IMR-90 (cell line): ENCODE measurements around the gene CD101. TPM values are rescaled to one million over a fixed set of nuclear protein-coding genes. Genes with fewer than 3 reads are reported as not detected.
A peak's percentile ranks its signal among the peaks of the same experiment; 100 is the strongest.

ENCODE experiments used
- ATAC-seq: fragments of 200-7000 bp; cut with Tn5 transposase; 2 replicates; pipeline ENCODE4 v1.9.1; 2020; ENCODE audit warnings: low read depth, mild to moderate bottlenecking, moderate library complexity
- BruUV-seq: library from RNA; stranded (reverse); fragments of 400-500 nt; replicated peaks from 2 replicates; lab custom pipeline; 2021; lab: Mats Ljungman, UMichigan
- CTCF ChIA-PET: fragments of 300-600 bp; formaldehyde crosslinking; extraction: SDS; loops from one replicate; lab custom pipeline; 2021; ENCODE audit warnings: antibody characterized with exemption; lab: Yijun Ruan, JAX
- POLR2A ChIA-PET: fragments of 300-600 bp; sonication (Branson Sonifier 250); formaldehyde crosslinking; loops from one replicate; lab custom pipeline; 2022; ENCODE audit warnings: antibody characterized with exemption; ENCODE audit not compliant: unreplicated experiment; lab: Charles Lee
- DNase-seq: peaks from one replicate; pipeline ENCODE4 v3.0.0; 2013
- H2AFZ ChIP-seq: replicated peaks from 2 replicates; pipeline ENCODE3; 2013; ENCODE audit warnings: low read length, mild to moderate bottlenecking; ENCODE audit not compliant: poor library complexity
- H2AK5ac ChIP-seq: 2 replicates; pipeline ENCODE4 v1.6.1; 2013; ENCODE audit warnings: low read depth, low read length, inconsistent platforms
- H2AK9ac ChIP-seq: replicated peaks from 2 replicates; pipeline ENCODE3; 2013; ENCODE audit warnings: mild to moderate bottlenecking, low read depth, low read length, moderate library complexity; ENCODE audit not compliant: poor library complexity
- H2BK120ac ChIP-seq: 2 replicates; pipeline ENCODE4 v1.6.1; 2013; ENCODE audit warnings: low read depth, low read length, inconsistent platforms
- H2BK15ac ChIP-seq: 3 replicates; pipeline ENCODE4 v1.6.1; 2013; ENCODE audit warnings: low read depth, low read length, inconsistent platforms
- H2BK20ac ChIP-seq: 2 replicates; pipeline ENCODE4 v1.6.1; 2013; ENCODE audit warnings: low read depth, mild to moderate bottlenecking, inconsistent platforms, low read length, moderate library complexity
- H2BK5ac ChIP-seq: 2 replicates; pipeline ENCODE4 v1.6.1; 2013; ENCODE audit warnings: mild to moderate bottlenecking, low read depth, low read length, inconsistent platforms; ENCODE audit not compliant: poor library complexity, severe bottlenecking
- H3K14ac ChIP-seq: replicated peaks from 2 replicates; pipeline ENCODE4 v1.6.1; 2013; ENCODE audit warnings: low read depth, low read length, inconsistent platforms
- H3K18ac ChIP-seq: 2 replicates; pipeline ENCODE4 v1.6.1; 2013; ENCODE audit warnings: low read depth, low read length, control low read depth
- H3K23ac ChIP-seq: 2 replicates; pipeline ENCODE4 v1.6.1; 2013; ENCODE audit warnings: low read depth, low read length, inconsistent platforms
- H3K27ac ChIP-seq: 2 replicates; pipeline ENCODE4 v1.5.1; 2013; ENCODE audit warnings: mild to moderate bottlenecking, control low read depth, low read length; ENCODE audit not compliant: insufficient read depth
- H3K27me3 ChIP-seq: 2 replicates; pipeline ENCODE4 v1.6.1; 2013; ENCODE audit warnings: low read length; ENCODE audit not compliant: control insufficient read depth, insufficient read depth
- H3K36me3 ChIP-seq: 2 replicates; pipeline ENCODE4 v1.6.1; 2013; ENCODE audit warnings: low read length, mixed read lengths; ENCODE audit not compliant: control insufficient read depth, insufficient read depth
- H3K4ac ChIP-seq: 2 replicates; pipeline ENCODE4 v1.6.1; 2013; ENCODE audit warnings: low read depth, low read length, inconsistent platforms
- H3K4me1 ChIP-seq: 2 replicates; pipeline ENCODE4 v1.6.1; 2013; ENCODE audit warnings: low read length, mixed read lengths; ENCODE audit not compliant: control insufficient read depth, insufficient read depth
- H3K4me2 ChIP-seq: 2 replicates; pipeline ENCODE4 v1.6.1; 2013; ENCODE audit warnings: low read depth, mild to moderate bottlenecking, control low read depth, low read length, moderate library complexity
- H3K4me3 ChIP-seq: 2 replicates; pipeline ENCODE4 v1.5.1; 2013; ENCODE audit warnings: low read depth, mild to moderate bottlenecking, control low read depth, low read length, moderate library complexity; ENCODE audit not compliant: insufficient read depth
- H3K56ac ChIP-seq: 2 replicates; pipeline ENCODE4 v1.6.1; 2013; ENCODE audit warnings: low read length, inconsistent platforms; ENCODE audit not compliant: insufficient read depth; ENCODE audit errors: extremely low read depth
- H3K79me1 ChIP-seq, 2 experiments: 2 replicates each; pipeline ENCODE4 v1.6.1; 2013; ENCODE audit warnings: low read length in 2 of 2, inconsistent platforms in 1 of 2, low read depth in 1 of 2
- H3K9ac ChIP-seq: 2 replicates; pipeline ENCODE4 v1.6.1; 2013; ENCODE audit warnings: low read depth, low read length, control low read depth
- H3K9me1 ChIP-seq: 2 replicates; pipeline ENCODE4 v1.6.1; 2013; ENCODE audit warnings: low read length, inconsistent platforms; ENCODE audit not compliant: insufficient read depth
- H3K9me3 ChIP-seq: 2 replicates; pipeline ENCODE4 v1.6.1; 2013; ENCODE audit warnings: low read length; ENCODE audit not compliant: control insufficient read depth, insufficient read depth
- H4K20me1 ChIP-seq: 2 replicates; pipeline ENCODE4 v1.6.1; 2013; ENCODE audit warnings: low read length, inconsistent platforms; ENCODE audit not compliant: insufficient read depth
- H4K5ac ChIP-seq: 2 replicates; pipeline ENCODE4 v1.6.1; 2013; ENCODE audit warnings: mild to moderate bottlenecking, low read depth, low read length, control low read depth
- H4K8ac ChIP-seq, 2 experiments: 2 replicates each; pipeline ENCODE4 v1.6.1; 2013; ENCODE audit warnings: low read depth in 2 of 2, low read length in 2 of 2, control low read depth in 1 of 2, inconsistent platforms in 1 of 2
- H4K91ac ChIP-seq: 2 replicates; pipeline ENCODE4 v1.6.1; 2013; ENCODE audit warnings: low read depth, low read length, inconsistent platforms; ENCODE audit not compliant: insufficient read depth
- BHLHE40 ChIP-seq: fragments of 150-350 bp; IDR thresholded peaks from 2 replicates; pipeline ENCODE4 v1.6.1; 2016; ENCODE audit warnings: mild to moderate bottlenecking, low read depth, low read length
- CEBPB ChIP-seq: IDR thresholded peaks from 2 replicates; pipeline ENCODE4 v1.6.1; 2012; ENCODE audit warnings: low read depth, low read length, improper control_type of control experiment
- CHD1 ChIP-seq: IDR thresholded peaks from 2 replicates; pipeline ENCODE4 v1.6.1; 2012; ENCODE audit warnings: low read depth, low read length, improper control_type of control experiment
- CTCF ChIP-seq: conservative IDR thresholded peaks from 2 replicates; pipeline ENCODE4 v1.5.1; 2012; ENCODE audit warnings: mild to moderate bottlenecking, low read depth, low read length, improper control_type of control experiment
- ELK1 ChIP-seq: fragments of 150-350 bp; IDR thresholded peaks from 2 replicates; pipeline ENCODE4 v1.6.1; 2016; ENCODE audit warnings: low read depth, mild to moderate bottlenecking, low read length, moderate library complexity, borderline replicate concordance
- FOS ChIP-seq: fragments of 150-350 bp; IDR thresholded peaks from 2 replicates; pipeline ENCODE4 v1.6.1; 2016; ENCODE audit warnings: low read depth, low read length
- MAFK ChIP-seq: IDR thresholded peaks from 2 replicates; pipeline ENCODE4 v1.6.1; 2012; ENCODE audit warnings: low read depth, low read length, improper control_type of control experiment
- NFE2L2 ChIP-seq: fragments of 150-350 bp; IDR thresholded peaks from 2 replicates; pipeline ENCODE4 v1.6.1; 2016; ENCODE audit warnings: low read depth, mild to moderate bottlenecking, low read length
- POLR2A ChIP-seq: IDR thresholded peaks from 2 replicates; pipeline ENCODE4 v1.6.1; 2012; ENCODE audit warnings: mild to moderate bottlenecking, low read depth, low read length
- RAD21 ChIP-seq: IDR thresholded peaks from 2 replicates; pipeline ENCODE4 v1.6.1; 2012; ENCODE audit warnings: low read length, improper control_type of control experiment
- RCOR1 ChIP-seq: IDR thresholded peaks from 2 replicates; pipeline ENCODE4 v1.6.1; 2012; ENCODE audit warnings: mild to moderate bottlenecking, low read length, improper control_type of control experiment; ENCODE audit not compliant: insufficient replicate concordance
- RFX5 ChIP-seq: IDR thresholded peaks from 2 replicates; pipeline ENCODE4 v1.8.0; 2012; ENCODE audit warnings: low read depth, mild to moderate bottlenecking, low read length, moderate library complexity
- SMC3 ChIP-seq: fragments of 150-350 bp; IDR thresholded peaks from 2 replicates; pipeline ENCODE4 v1.6.1; 2016; ENCODE audit warnings: low read depth, mild to moderate bottlenecking, antibody characterized with exemption, low read length, moderate library complexity
- WGBS, 2 experiments: methylation state at CpG; one replicate each; pipeline versions ENCODE4 v1.1.5 to v1.1.7; 2013; ENCODE audit warnings: missing lambda C conversion rate in 2 of 2; ENCODE audit not compliant: insufficient read length in 1 of 2; ENCODE audit errors: extremely low coverage in 2 of 2; 5-methylcytosine and 5-hydroxymethylcytosine counted together
- dilution Hi-C: fragments of 300-500 bp; cut with HindIII; formaldehyde crosslinking; loops from one replicate; pipeline ENCODE4 v1.14.3; 2018; ENCODE audit warnings: low sequenced_read_pairs; ENCODE audit not compliant: unreplicated experiment
- in situ Hi-C: fragments of 300-500 bp; cut with MboI; formaldehyde crosslinking; loops from 3 replicates; pipeline ENCODE4 v1.14.3; 2019; ENCODE audit warnings: low sequenced_read_pairs, inconsistent platforms, mixed read lengths
- intact Hi-C: fragments of 100-400 bp; cut with micrococcal nuclease; formaldehyde crosslinking; loops from 2 replicates; pipeline ENCODE4 v1.10.0; 2022
- polyA plus RNA-seq, 3 experiments: library from polyadenylated mRNA; depleted of rRNA; stranded (reverse); fragments of >200 nt; gene quantifications; 2 replicates each; pipeline ENCODE4 v1.2.3, GENCODE V29; 2012; ENCODE audit warnings: low replicate concordance in 1 of 3
- total RNA-seq: library from RNA; depleted of rRNA; stranded (reverse); fragments of >200 nt; gene quantifications from 2 replicates; pipeline ENCODE4 v1.2.3, GENCODE V29; 2012

Gene CD101
- total and polyA plus RNA-seq, 2 of the 4 experiments (the other 2 are of a cell fraction) = not detected

- ATAC-seq (peak; percentile 92), DNase-seq (peak; percentile 96)
- H3K56ac ChIP-seq = no peak overlapping the region
- H4K8ac ChIP-seq = no peak overlapping the region
- no peak overlapping the region for H2AK5ac ChIP-seq
- peaks cover 3% of the 10 kb centered on the region for H3K4me1 ChIP-seq
- H3K36me3 ChIP-seq = peaks cover 11% of the 10 kb centered on the region
- no peak overlapping the region for H4K5ac ChIP-seq
- 60% methylated on average over 1 of the region's 3 CpGs; no CpG with 5 or more reads in 1 of the 2 experiments for WGBS, 2 experiments
- intact Hi-C loops (loop anchor here (10.0 kb wide), 1 partner anchor 818 kb away; no protein-coding TSS in a partner anchor), in situ Hi-C loops (loop anchor here (5.0 to 10.0 kb wide), 2 partner anchors 48 to 205 kb away; partner anchors contain the start of gene TRIM45), dilution Hi-C loops (no loop called here)
- no peak overlapping the region for H3K4me2 ChIP-seq
- peaks cover 13% of the 10 kb centered on the region for H3K9me1 ChIP-seq
- H3K9me3 ChIP-seq = no peaks in the 10 kb centered on the region
- H4K20me1 ChIP-seq = no peaks in the 10 kb centered on the region
- no peak overlapping the region for H4K91ac ChIP-seq
- no peak overlapping the region for H2BK20ac ChIP-seq
- H3K27ac ChIP-seq = no peak overlapping the region
- H3K4ac ChIP-seq = no peak overlapping the region
- H3K23ac ChIP-seq = no peak overlapping the region
- no peak overlapping the region for H2AFZ ChIP-seq
- no peak overlapping the region for H2BK5ac ChIP-seq
- no peak overlapping the region for H3K18ac ChIP-seq
- no peaks in the 10 kb centered on the region for H3K27me3 ChIP-seq
- H2AK9ac ChIP-seq = no peak overlapping the region
- H3K4me3 ChIP-seq = no peak overlapping the region
- BruUV-seq = no TSS peak
- no peak overlapping the region for H2BK120ac ChIP-seq
- peak overlapping the region; percentile 13; the same call in 1 of the 3 replicates for H2BK15ac ChIP-seq
- H3K14ac ChIP-seq = no peak overlapping the region
- H3K9ac ChIP-seq = no peak overlapping the region
- H3K79me1 ChIP-seq = peaks cover 0 to 4% of the 10 kb centered on the region in 2 experiments; a peak in 1 of 4 replicates
- CTCF ChIA-PET = interaction anchor here (0.8 to 1.5 kb wide), 3 partner anchors 16 to 49 kb away, joined by 3 to 11 read pairs (median 3); no protein-coding TSS in a partner anchor
- TF ChIP-seq POLR2A (no peak), RCOR1 (peak; percentile 18), FOS (peak; percentile 74), CEBPB (peak; percentile 83), RFX5 (peak; percentile 67; the same call in 1 of the 2 replicates), BHLHE40 (peak; percentile 20; the same call in 1 of the 2 replicates), ELK1 (no peak), CTCF (no peak), CHD1 (no peak), SMC3 (no peak), NFE2L2 (peak; percentile 50), MAFK (peak; percentile 85), RAD21 (no peak)
- POLR2A ChIA-PET = no interaction called here
These were observed 75.7 kb downstream of the CD101 start for GRCh38 chr1:117077267-117077666.
